GM21390 (cell line): ENCODE data around the gene PRIMA1.

ENCODE experiments used
- ATAC-seq: cut with Tn5 transposase; IDR thresholded peaks from one replicate; pipeline ENCODE4 v1.9.1; 2021; ENCODE audit not compliant: unreplicated experiment

Gene PRIMA1

GRCh38 chr14:93759719-93760307 lies 28.5 kb downstream of the PRIMA1 start:
- ATAC-seq = no peak

GRCh38 chr14:93757206-93757605 lies 31.1 kb downstream of the PRIMA1 start:
- ATAC-seq = no peak

- no peak for ATAC-seq
Measured at GRCh38 chr14:93753647-93754046, 34.6 kb downstream of the PRIMA1 start.

GRCh38 chr14:93752980-93753561 lies 35.2 kb downstream of the PRIMA1 start:
- ATAC-seq = no peak

- ATAC-seq = no peak
Measured at GRCh38 chr14:93751946-93752655, 36.2 kb downstream of the PRIMA1 start.

GRCh38 chr14:93749076-93749420 lies 39.2 kb downstream of the PRIMA1 start:
- ATAC-seq = no peak

GRCh38 chr14:93748208-93749075 lies 39.8 kb downstream of the PRIMA1 start:
- no peak for ATAC-seq

GRCh38 chr14:93747560-93747959 lies 40.7 kb downstream of the PRIMA1 start:
- ATAC-seq = no peak

- ATAC-seq = no peak
Measured at GRCh38 chr14:93747102-93747501, 41.2 kb downstream of the PRIMA1 start.

- no peak for ATAC-seq
Measured at GRCh38 chr14:93745603-93746273, 42.5 kb downstream of the PRIMA1 start.

- no peak for ATAC-seq
Measured at GRCh38 chr14:93744876-93745275, 43.4 kb downstream of the PRIMA1 start.

- no peak for ATAC-seq
Measured at GRCh38 chr14:93744176-93744575, 44.1 kb downstream of the PRIMA1 start.

GRCh38 chr14:93743270-93744060 lies 44.8 kb downstream of the PRIMA1 start:
- ATAC-seq = no peak

GRCh38 chr14:93742761-93743160 lies 45.5 kb downstream of the PRIMA1 start:
- ATAC-seq = no peak

GRCh38 chr14:93741556-93742230 lies 46.6 kb downstream of the PRIMA1 start:
- no peak for ATAC-seq

GRCh38 chr14:93737634-93738033 lies 50.7 kb downstream of the PRIMA1 start:
- ATAC-seq = no peak

- no peak for ATAC-seq
Measured at GRCh38 chr14:93736378-93737014, 51.8 kb downstream of the PRIMA1 start.

GRCh38 chr14:93735206-93735605 lies 53.1 kb downstream of the PRIMA1 start:
- ATAC-seq = no peak
